Measurements from ENCODE around the gene PFDN1.
"Not testable (repeated sequence)": the region's sequence is repeated elsewhere in the genome, so short reads cannot be mapped to it uniquely, and the experiment has no call there.

The PFDN1 gene

DNA sequence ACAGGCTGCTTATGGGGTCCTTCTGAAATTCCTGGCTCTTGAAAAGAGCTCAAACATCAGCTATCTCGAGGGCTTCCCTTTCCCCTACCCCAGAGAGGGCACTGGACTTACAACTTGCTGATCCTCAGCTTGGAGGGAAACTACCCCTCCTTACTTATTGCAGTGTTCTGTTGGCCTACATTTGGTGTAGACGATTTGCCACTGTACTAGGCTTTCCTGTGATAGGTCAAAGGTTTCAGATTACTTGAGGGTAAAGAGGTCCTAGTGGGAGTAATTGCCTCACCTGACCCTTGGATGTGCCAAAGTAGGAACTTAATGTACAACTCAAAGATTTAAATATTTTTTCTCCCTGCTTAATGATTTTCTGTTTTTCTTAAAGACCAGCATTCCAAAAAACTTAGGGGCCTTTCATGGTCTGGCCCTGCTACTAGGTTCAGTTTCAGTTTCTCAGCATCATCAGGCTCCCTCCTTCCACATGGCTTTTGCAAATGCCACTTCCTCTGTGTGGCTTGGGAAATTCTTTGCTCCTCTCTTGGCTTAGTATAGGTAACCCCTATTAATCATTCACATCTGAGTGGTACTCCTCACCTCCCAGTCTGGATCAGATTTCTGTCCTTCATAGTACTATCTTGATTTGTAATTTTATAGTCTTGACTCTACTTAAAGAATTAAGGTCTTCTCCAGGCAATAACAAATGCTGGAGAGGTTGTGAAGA lies 95.5 kb downstream of the PFDN1 start:
- peak in 1 of 2 experiments; percentile 4 for DNase-seq

DNA sequence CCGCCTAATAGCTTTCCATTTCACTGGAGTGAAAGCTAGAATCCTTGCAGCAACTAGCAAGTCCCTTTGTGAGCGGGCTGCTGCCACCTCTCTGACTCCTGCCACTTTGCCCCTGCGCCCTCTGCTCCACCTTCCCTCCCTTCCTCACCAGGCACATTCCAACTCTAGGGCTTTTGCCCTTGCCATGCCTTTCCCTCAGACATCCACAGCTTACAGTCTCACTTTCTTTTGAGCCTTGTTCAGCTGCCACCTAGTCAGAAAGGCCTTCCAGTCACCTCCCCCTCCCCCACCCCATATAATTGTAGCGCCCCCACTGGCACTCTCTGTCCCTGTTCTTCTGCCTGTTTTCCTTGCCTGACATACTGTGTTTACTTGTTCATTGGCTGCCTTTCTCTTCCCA lies 96.9 kb downstream of the PFDN1 start:
- DNase-seq, result no peak

DNA sequence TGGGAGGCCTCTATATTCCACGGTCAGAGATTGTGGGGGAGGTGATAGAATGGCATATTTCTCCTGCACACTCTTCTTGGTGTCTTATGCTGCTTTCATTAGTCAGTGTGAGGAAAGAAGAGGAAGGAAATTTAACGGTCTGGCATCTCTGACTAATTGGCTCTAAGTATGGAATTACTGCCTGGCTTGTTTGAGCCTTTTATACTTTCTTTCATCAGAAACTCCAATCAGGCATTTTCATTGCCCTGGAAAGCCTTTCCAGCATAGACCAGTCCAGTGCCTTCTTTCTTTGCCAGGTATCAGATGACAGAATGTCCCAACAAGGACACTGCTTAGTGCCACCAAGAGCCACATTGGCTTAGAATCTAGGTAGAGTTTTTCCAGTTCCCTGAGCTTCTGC lies 97.7 kb downstream of the PFDN1 start:
- peak; percentile 67 to 74 for DNase-seq

DNA sequence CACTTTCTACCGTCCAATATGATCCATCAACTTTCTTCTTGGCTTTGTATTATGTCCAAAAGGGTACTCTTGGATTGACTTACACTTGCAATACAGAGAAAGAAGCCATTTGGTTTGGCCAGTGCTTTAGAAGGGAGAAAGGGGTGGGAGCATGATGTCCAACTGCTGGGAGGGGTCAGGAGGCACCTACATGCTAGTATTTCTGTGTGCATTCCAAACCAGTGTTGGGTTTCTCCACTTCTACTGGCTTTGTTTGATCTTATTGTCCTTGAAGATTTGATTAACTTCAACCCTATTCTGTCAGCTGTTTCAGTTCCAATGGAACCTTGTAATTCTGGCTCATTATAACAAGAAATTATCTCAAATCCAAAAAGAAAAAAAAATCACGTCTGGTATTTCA lies 100.3 kb downstream of the PFDN1 start:
- DNase-seq, result no peak

DNA sequence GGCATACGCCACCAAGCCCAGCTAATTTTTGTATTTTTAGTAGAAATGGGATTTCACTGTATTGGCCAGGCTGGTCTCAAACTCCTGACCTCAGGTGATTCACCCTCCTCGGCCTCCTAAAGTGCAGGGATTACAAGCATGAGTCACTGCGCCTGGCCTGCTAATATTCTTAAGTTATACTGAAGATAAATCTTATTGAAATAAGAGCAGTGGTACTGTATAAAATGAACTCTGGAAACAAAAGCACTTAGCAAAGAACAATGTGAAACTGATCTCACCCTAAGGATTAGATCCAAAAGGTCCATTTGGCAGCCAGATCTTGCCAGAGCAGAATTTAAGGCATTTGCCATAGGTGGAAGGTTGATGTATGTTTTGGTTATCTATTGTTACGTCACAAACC lies 100.8 kb downstream of the PFDN1 start:
- no peak for DNase-seq

- DNase-seq, result not testable (repeated sequence)
These were observed 104.0 kb downstream of the PFDN1 start for GRCh38 chr5:140198915-140199314.

DNA sequence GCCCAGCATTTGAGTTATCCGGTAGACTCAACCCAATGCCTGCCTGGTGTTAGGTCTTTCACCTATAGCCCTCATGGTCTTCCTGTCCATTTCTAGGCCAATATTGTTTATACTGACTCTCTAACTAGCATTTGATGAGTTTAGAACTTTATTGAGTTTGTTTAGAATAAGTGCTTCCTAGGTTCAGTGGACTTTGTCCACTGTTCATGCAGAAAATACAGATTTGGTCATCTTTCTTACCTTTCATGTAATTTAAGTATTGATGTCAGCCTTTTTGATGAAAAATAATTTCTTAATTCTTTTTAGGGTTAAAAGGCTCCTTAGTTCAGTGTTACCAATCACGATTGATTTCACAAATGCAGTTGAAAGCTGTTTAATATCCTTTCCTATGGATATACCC lies 105.9 kb downstream of the PFDN1 start:
- no peak for DNase-seq

GRCh38 chr5:140196115-140196814 lies 106.6 kb downstream of the PFDN1 start:
- no peak for DNase-seq

All from Kasumi-1 (cell line).